CD14-positive monocyte (primary cell): ENCODE results near the gene DNAH1. TPM values are rescaled to one million over a fixed set of nuclear protein-coding genes. Genes with fewer than 3 reads are reported as not detected.

Experiments used
- DNase-seq, 3 donors: peaks; one replicate each; pipeline ENCODE4 v3.0.0-alpha.2; 2011 to 2022
- H2AFZ ChIP-seq: 2 replicates; pipeline ENCODE4 v1.6.0; 2012; ENCODE audit warnings: mild to moderate bottlenecking, low read depth, low read length, inconsistent platforms; ENCODE audit not compliant: insufficient read depth, poor library complexity, severe bottlenecking
- H3K27ac ChIP-seq, 2 donors: 1 replicate in 1 of 2; 2 replicates in 1 of 2; pipeline ENCODE4 v1.5.1; 2012 to 2013; ENCODE audit warnings: low read length in 2 of 2, control low read depth in 1 of 2, inconsistent platforms in 1 of 2, low read depth in 1 of 2, mild to moderate bottlenecking in 1 of 2
- H3K27me3 ChIP-seq, 2 donors: one replicate each; pipeline versions ENCODE4 v1.6.0 to v1.6.1; 2011 to 2013; ENCODE audit warnings: low read length in 2 of 2; ENCODE audit not compliant: control insufficient read depth in 2 of 2, insufficient read depth in 2 of 2
- H3K36me3 ChIP-seq, 2 donors: replicated peaks in 1 of 2; 1 replicate in 1 of 2; 2 replicates in 1 of 2; pipeline versions ENCODE4 v1.5.1 to v1.6.1; 2012 to 2013; ENCODE audit warnings: low read length in 2 of 2, control low read depth in 1 of 2, inconsistent platforms in 1 of 2, mild to moderate bottlenecking in 1 of 2; ENCODE audit not compliant: insufficient read depth in 2 of 2, control insufficient read depth in 1 of 2
- H3K4me1 ChIP-seq, 2 donors: 1 replicate in 1 of 2; 2 replicates in 1 of 2; pipeline versions ENCODE4 v1.5.1 to v1.6.1; 2012 to 2013; ENCODE audit warnings: low read length in 2 of 2, control low read depth in 1 of 2, inconsistent platforms in 1 of 2, mild to moderate bottlenecking in 1 of 2, moderate library complexity in 1 of 2; ENCODE audit not compliant: insufficient read depth in 2 of 2, control insufficient read depth in 1 of 2
- H3K4me2 ChIP-seq: replicated peaks from 2 replicates; pipeline ENCODE3; 2012; ENCODE audit warnings: low read length, moderate library complexity, mild to moderate bottlenecking; ENCODE audit not compliant: poor library complexity, severe bottlenecking; ENCODE audit errors: extremely low read depth
- H3K4me3 ChIP-seq, 3 experiments: fragments of 200-600 bp in 1 of 3; sonication (generic) in 1 of 3; replicated peaks in 1 of 3; 1 replicate in 2 of 3; 2 replicates in 1 of 3; pipeline ENCODE4 v1.5.1; 2011 to 2013; ENCODE audit warnings: low read length in 3 of 3, mild to moderate bottlenecking in 3 of 3, control low read depth in 2 of 3, low read depth in 2 of 3, inconsistent platforms in 1 of 3, moderate library complexity in 1 of 3
- H3K79me2 ChIP-seq: 2 replicates; pipeline ENCODE4 v1.6.0; 2012; ENCODE audit warnings: mild to moderate bottlenecking, control low read depth, inconsistent platforms, low read length, moderate library complexity; ENCODE audit not compliant: insufficient read depth
- H3K9ac ChIP-seq: 2 replicates; pipeline ENCODE4 v1.6.0; 2017; ENCODE audit warnings: low read length, mild to moderate bottlenecking; ENCODE audit not compliant: insufficient read depth, poor library complexity, severe bottlenecking
- H3K9me3 ChIP-seq, 2 donors: replicated peaks in 1 of 2; 1 replicate in 1 of 2; 2 replicates in 1 of 2; pipeline versions ENCODE4 v1.5.1 to v1.6.1; 2012 to 2013; ENCODE audit warnings: low read length in 2 of 2, control low read depth in 1 of 2; ENCODE audit not compliant: control insufficient read depth in 1 of 2, insufficient read depth in 1 of 2
- H4K20me1 ChIP-seq: 2 replicates; pipeline ENCODE4 v1.6.0; 2012; ENCODE audit warnings: mild to moderate bottlenecking, low read length, control low read depth, moderate library complexity; ENCODE audit not compliant: insufficient read depth
- H3K27ac Mint-ChIP-seq, 7 donors: one replicate each; pipeline ENCODE4 v1.8.0; 2020; ENCODE audit warnings: mild to moderate bottlenecking in 7 of 7, mixed read lengths in 7 of 7, moderate library complexity in 6 of 7, inconsistent platforms in 2 of 7
- H3K27me3 Mint-ChIP-seq, 3 donors: one replicate each; pipeline ENCODE4 v1.8.0; 2021 to 2022; ENCODE audit warnings: low read depth in 3 of 3, mild to moderate bottlenecking in 3 of 3, mixed read lengths in 3 of 3, moderate library complexity in 3 of 3, inconsistent platforms in 1 of 3
- H3K36me3 Mint-ChIP-seq, 2 donors: one replicate each; pipeline ENCODE4 v1.8.0; 2020; ENCODE audit warnings: mixed read lengths in 2 of 2, inconsistent platforms in 1 of 2, mild to moderate bottlenecking in 1 of 2
- H3K4me1 Mint-ChIP-seq: one replicate; pipeline ENCODE4 v1.8.0; 2020; ENCODE audit warnings: mild to moderate bottlenecking, mixed read lengths
- H3K4me3 Mint-ChIP-seq, 2 donors: one replicate each; pipeline ENCODE4 v1.8.0; 2020; ENCODE audit warnings: mild to moderate bottlenecking in 2 of 2, mixed read lengths in 2 of 2, moderate library complexity in 1 of 2
- H3K9me3 Mint-ChIP-seq, 7 donors: one replicate each; pipeline ENCODE4 v1.8.0; 2020 to 2022; ENCODE audit warnings: mixed read lengths in 7 of 7, mild to moderate bottlenecking in 6 of 7, moderate library complexity in 6 of 7, inconsistent platforms in 2 of 7
- WGBS: methylation state at CpG from one replicate; pipeline ENCODE4 v1.1.5; 2013; ENCODE audit warnings: missing lambda C conversion rate; ENCODE audit not compliant: insufficient coverage; 5-methylcytosine and 5-hydroxymethylcytosine counted together
- intact Hi-C, 2 donors: fragments of 100-400 bp; cut with micrococcal nuclease; formaldehyde crosslinking; loops; one replicate each; pipeline versions ENCODE4 v1.15.0 to v1.15.1; 2023
- polyA plus RNA-seq, 3 donors: library from polyadenylated mRNA; depleted of rRNA in 1 of 3; unstranded in 2 of 3; stranded (reverse) in 1 of 3; fragments of 300-500 nt in 2 of 3; fragments of >200 nt in 1 of 3; fragmentation: Illumina TruSeq in 2 of 3; gene quantifications; 1 replicate in 2 of 3; 2 replicates in 1 of 3; pipeline ENCODE4 v1.2.3, GENCODE V29; 2012 to 2021
- TF ChIP-seq, protein P1 (sequence below): fragments of 200-600 bp; IDR thresholded peaks from one replicate; pipeline ENCODE4 v1.8.0; 2022; ENCODE audit warnings: antibody characterized with exemption, mild to moderate bottlenecking

The DNAH1 gene
- polyA plus RNA-seq, 3 donors: 0.15 to 47.0 (median 0.25) TPM

DNA sequence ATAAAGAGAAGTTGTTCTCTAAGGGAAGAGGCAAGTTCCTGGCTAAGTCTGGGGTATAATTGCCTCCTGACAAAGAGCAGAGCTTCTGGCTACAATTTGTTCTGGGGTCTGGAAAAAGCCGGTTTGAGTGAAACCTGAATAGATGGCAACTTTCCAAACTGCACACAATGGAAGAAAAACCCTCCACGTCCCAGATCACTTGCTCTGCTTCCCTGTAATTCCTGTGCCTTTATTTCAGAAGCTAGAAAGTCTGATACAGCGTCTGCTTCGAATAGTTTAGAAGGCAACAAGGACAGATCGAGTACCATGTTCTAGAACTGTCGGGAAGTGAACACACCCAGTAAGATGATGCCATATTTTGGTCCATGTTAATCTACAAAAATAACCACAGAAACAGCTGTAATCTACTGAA, 36.1 kb upstream of the DNAH1 start:
- H3K27ac Mint-ChIP-seq: no peak overlapping the region
- no peak overlapping the region for H3K4me3 Mint-ChIP-seq
- Histone ChIP-seq H3K9me3 (no peaks in the 10 kb centered on the region), H3K4me1 (peaks cover 23 to 36% of the 10 kb centered on the region in 2 donors), H2AFZ (no peak overlapping the region), H3K79me2 (peaks cover 45% of the 10 kb centered on the region), H3K9ac (no peak overlapping the region), H3K4me3 (no peak overlapping the region), H3K27me3 (no peaks in the 10 kb centered on the region), H3K4me2 (no peak overlapping the region), H3K36me3 (peaks cover 0 to 9% of the 10 kb centered on the region in 2 donors), H4K20me1 (peaks cover 25% of the 10 kb centered on the region), H3K27ac (no peak overlapping the region)
- H3K36me3 Mint-ChIP-seq: peaks cover 4 to 20% of the 10 kb centered on the region in 2 donors
- TF ChIP-seq, protein P1, sequence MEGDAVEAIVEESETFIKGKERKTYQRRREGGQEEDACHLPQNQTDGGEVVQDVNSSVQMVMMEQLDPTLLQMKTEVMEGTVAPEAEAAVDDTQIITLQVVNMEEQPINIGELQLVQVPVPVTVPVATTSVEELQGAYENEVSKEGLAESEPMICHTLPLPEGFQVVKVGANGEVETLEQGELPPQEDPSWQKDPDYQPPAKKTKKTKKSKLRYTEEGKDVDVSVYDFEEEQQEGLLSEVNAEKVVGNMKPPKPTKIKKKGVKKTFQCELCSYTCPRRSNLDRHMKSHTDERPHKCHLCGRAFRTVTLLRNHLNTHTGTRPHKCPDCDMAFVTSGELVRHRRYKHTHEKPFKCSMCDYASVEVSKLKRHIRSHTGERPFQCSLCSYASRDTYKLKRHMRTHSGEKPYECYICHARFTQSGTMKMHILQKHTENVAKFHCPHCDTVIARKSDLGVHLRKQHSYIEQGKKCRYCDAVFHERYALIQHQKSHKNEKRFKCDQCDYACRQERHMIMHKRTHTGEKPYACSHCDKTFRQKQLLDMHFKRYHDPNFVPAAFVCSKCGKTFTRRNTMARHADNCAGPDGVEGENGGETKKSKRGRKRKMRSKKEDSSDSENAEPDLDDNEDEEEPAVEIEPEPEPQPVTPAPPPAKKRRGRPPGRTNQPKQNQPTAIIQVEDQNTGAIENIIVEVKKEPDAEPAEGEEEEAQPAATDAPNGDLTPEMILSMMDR: no peak
- no peaks in the 10 kb centered on the region for H3K9me3 Mint-ChIP-seq
- H3K27me3 Mint-ChIP-seq: peaks cover 0 to 5% (median 0%) of the 10 kb centered on the region in 3 donors
- H3K4me1 Mint-ChIP-seq: peaks cover 39% of the 10 kb centered on the region
- intact Hi-C loops: loop anchor here in 1 of 2 donors (10.0 kb wide), 1 partner anchor 125 kb away; no protein-coding TSS in a partner anchor
- 85% methylated on average over 4 of the region's 6 CpGs for WGBS
- no peak for DNase-seq

DNA sequence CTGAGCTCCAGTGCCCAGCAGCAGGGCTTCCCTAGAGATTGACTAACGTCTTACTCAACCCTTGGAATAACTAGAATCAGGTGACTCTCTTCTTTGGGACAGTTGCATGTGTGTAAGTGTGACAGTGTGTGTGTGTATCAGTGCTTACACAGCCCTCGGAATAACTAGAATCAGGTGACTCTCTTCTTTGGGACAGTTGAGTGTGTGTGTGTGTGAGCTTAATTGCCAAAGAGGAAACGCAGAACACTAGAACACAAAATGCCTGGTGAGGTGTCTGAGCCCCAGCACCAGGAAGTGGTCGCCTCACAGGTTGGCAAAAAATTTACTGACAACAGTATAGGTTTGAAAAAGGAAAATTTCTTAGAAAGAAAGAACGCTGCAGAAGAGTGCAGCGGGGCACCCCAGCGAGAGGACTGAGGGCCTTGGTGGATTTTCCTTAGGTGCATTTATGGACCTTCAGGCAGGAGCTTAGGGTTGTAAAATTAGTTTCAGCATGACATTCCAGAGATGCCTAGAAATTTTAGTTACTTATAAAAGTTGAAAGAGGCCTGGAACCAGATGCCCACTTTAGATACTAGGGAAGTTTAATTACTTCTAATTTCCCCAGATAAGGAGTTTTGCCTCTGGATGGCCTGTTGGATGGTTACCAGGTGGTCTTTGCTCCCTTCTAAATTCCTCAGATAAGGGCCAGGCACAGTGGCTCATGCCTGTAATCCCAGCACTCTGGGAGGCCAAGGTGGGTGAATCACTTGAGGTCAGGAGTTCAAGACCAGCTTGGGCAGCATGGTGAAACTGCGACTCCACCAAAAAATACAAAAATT, 33.9 kb upstream of the DNAH1 start:
- H3K4me2 ChIP-seq: no peak overlapping the region
- Mint-ChIP-seq H3K9me3 (no peaks in the 10 kb centered on the region), H3K4me1 (peaks cover 25% of the 10 kb centered on the region), H3K4me3 (no peak overlapping the region), H3K36me3 (peaks cover 3 to 4% of the 10 kb centered on the region in 2 donors), H3K27ac (peak overlapping the region in 2 of 7 donors; percentile 50 to 89), H3K27me3 (peaks cover 0 to 5% (median 0%) of the 10 kb centered on the region in 3 donors)
- H4K20me1 ChIP-seq: peaks cover 5% of the 10 kb centered on the region
- H2AFZ ChIP-seq: no peak overlapping the region
- intact Hi-C loops: loop anchor here in 1 of 2 donors (10.0 kb wide), 1 partner anchor 123 kb away; no protein-coding TSS in a partner anchor
- H3K27me3 ChIP-seq: no peaks in the 10 kb centered on the region
- H3K9me3 ChIP-seq: no peaks in the 10 kb centered on the region
- 17% methylated on average over 7 of the region's 8 CpGs for WGBS
- H3K4me3 ChIP-seq: no peak overlapping the region
- H3K4me1 ChIP-seq: peaks cover 14 to 24% of the 10 kb centered on the region in 2 donors
- TF ChIP-seq, protein P1: no peak
- peak in 1 of 3 donors; percentile 31 for DNase-seq
- peaks cover 32% of the 10 kb centered on the region for H3K79me2 ChIP-seq
- no peak overlapping the region for H3K9ac ChIP-seq
- no peaks in the 10 kb centered on the region for H3K36me3 ChIP-seq
- no peak overlapping the region for H3K27ac ChIP-seq
